Caco-2 (cell line): ENCODE measurements around the gene RPRM. TPM values are rescaled to one million over a fixed set of nuclear protein-coding genes. Genes with fewer than 3 reads are reported as not detected.

Experiments
- Bru-seq: library from RNA; stranded (reverse); fragments of 400-500 nt; gene quantifications from one replicate; lab custom pipeline; 2021; lab: Mats Ljungman, UMichigan
- BruChase-seq, 2 experiments: library from RNA; stranded (reverse); fragments of 400-500 nt; gene quantifications; one replicate each; lab custom pipeline; 2021; lab: Mats Ljungman, UMichigan
- BruUV-seq: library from RNA; stranded (reverse); fragments of 400-500 nt; replicated peaks from 2 replicates; lab custom pipeline; 2021; lab: Mats Ljungman, UMichigan
- CTCF ChIA-PET: fragments of 300-600 bp; sonication (Branson Sonifier 250); formaldehyde crosslinking; loops from one replicate; lab custom pipeline; 2022; ENCODE audit warnings: antibody characterized with exemption; lab: Charles Lee
- POLR2A ChIA-PET: fragments of 300-600 bp; sonication (Branson Sonifier 250); formaldehyde crosslinking; loops from one replicate; lab custom pipeline; 2022; ENCODE audit warnings: antibody characterized with exemption; lab: Charles Lee
- DNase-seq, 2 experiments: peaks; one replicate each; pipeline versions ENCODE4 v3.0.0 to v3.0.0-alpha.2; 2020 to 2022
- H3K27me3 ChIP-seq: replicated peaks from 2 replicates; pipeline ENCODE4 v1.6.0; 2011; ENCODE audit warnings: low read length; ENCODE audit not compliant: control insufficient read depth, insufficient read depth
- H3K36me3 ChIP-seq: 2 replicates; pipeline ENCODE4 v1.5.1; 2011; ENCODE audit warnings: low read length; ENCODE audit not compliant: control insufficient read depth, insufficient read depth
- H3K4me1 ChIP-seq: fragments of 250-450 bp; sonication (Bioruptor Pico); 2 replicates; pipeline ENCODE4 v1.5.1; 2020; ENCODE audit warnings: mild to moderate bottlenecking
- H3K4me3 ChIP-seq: 2 replicates; pipeline ENCODE4 v1.5.1; 2011; ENCODE audit warnings: low read depth, mild to moderate bottlenecking, control low read depth, low read length
- H3K9me3 ChIP-seq: fragments of 250-450 bp; sonication (Bioruptor Pico); 2 replicates; pipeline ENCODE4 v1.5.1; 2020; ENCODE audit warnings: mild to moderate bottlenecking, moderate library complexity
- H3K27ac Mint-ChIP-seq: one replicate; pipeline ENCODE4 v1.8.0; 2022; ENCODE audit warnings: mixed read lengths; ENCODE audit not compliant: unreplicated experiment
- H3K27me3 Mint-ChIP-seq: one replicate; pipeline ENCODE4 v1.8.0; 2022; ENCODE audit warnings: mixed read lengths; ENCODE audit not compliant: insufficient read depth, unreplicated experiment
- H3K36me3 Mint-ChIP-seq: one replicate; pipeline ENCODE4 v1.8.0; 2022; ENCODE audit warnings: mild to moderate bottlenecking, mixed read lengths; ENCODE audit not compliant: insufficient read depth, unreplicated experiment
- H3K4me1 Mint-ChIP-seq: one replicate; pipeline ENCODE4 v1.8.0; 2022; ENCODE audit warnings: low read depth, mixed read lengths; ENCODE audit not compliant: unreplicated experiment
- H3K4me3 Mint-ChIP-seq: one replicate; pipeline ENCODE4 v1.8.0; 2022; ENCODE audit warnings: mild to moderate bottlenecking, moderate library complexity, mixed read lengths; ENCODE audit not compliant: unreplicated experiment
- H3K9me3 Mint-ChIP-seq: one replicate; pipeline ENCODE4 v1.8.0; 2022; ENCODE audit warnings: mixed read lengths; ENCODE audit not compliant: unreplicated experiment
- CTCF ChIP-seq, 2 experiments: fragments of 200-600 bp in 1 of 2; IDR thresholded peaks; 1 replicate in 1 of 2; 2 replicates in 1 of 2; pipeline versions ENCODE4 v1.5.1 to v1.8.0; 2011 to 2022; ENCODE audit warnings: antibody characterized with exemption in 1 of 2, control low read depth in 1 of 2, inconsistent platforms in 1 of 2, low read depth in 1 of 2, low read length in 1 of 2, mild to moderate bottlenecking in 1 of 2, moderate library complexity in 1 of 2; ENCODE audit not compliant: insufficient read depth in 1 of 2, severe bottlenecking in 1 of 2, unreplicated experiment in 1 of 2
- intact Hi-C: fragments of 100-400 bp; cut with micrococcal nuclease; formaldehyde crosslinking; loops from one replicate; pipeline ENCODE4 v1.10.0; 2022; ENCODE audit not compliant: unreplicated experiment
- long read RNA-seq: library from polyadenylated mRNA; stranded (forward); transcript quantifications from one replicate; pipeline ENCODE4 v2.0.0, GENCODE V29; 2022
- total RNA-seq: library from RNA; stranded (reverse); gene quantifications from 2 replicates; pipeline ENCODE4 v1.2.3, GENCODE V29; 2022

RPRM gene
- total RNA-seq (not detected in 2 replicates), Bru-seq, nascent RNA (not detected), BruChase-seq, experiment 1, labeled RNA remaining after a 2-hour chase (not detected), BruChase-seq, experiment 2, labeled RNA remaining after a 6-hour chase (not detected)
- long read RNA-seq, result 0 reads

- peak; percentile 51 to 68 for TF ChIP-seq CTCF (IDR thresholded peaks at IDR 0.05; ENCODE audit: insufficient read depth in 1 of 2, low read depth in 1 of 2, low read length in 1 of 2, severe bottlenecking in 1 of 2, unreplicated experiment in 1 of 2)
- intact Hi-C loops, result loop anchor here (1.0 to 10.0 kb wide), 3 partner anchors 134 to 554 kb away; no protein-coding TSS in a partner anchor
- Histone ChIP-seq H3K4me1 (no peaks in the 10 kb centered on the region), H3K27me3 (no peaks in the 10 kb centered on the region), H3K9me3 (no peaks in the 10 kb centered on the region), H3K4me3 (no peak within 1 kb of the TSS), H3K36me3 (no peaks in the 10 kb centered on the region)
- Mint-ChIP-seq H3K27me3 (peaks cover 7% of the 10 kb centered on the region), H3K4me1 (peaks cover 6% of the 10 kb centered on the region), H3K9me3 (no peaks in the 10 kb centered on the region), H3K4me3 (peak within 1 kb of the TSS; percentile 61), H3K36me3 (no peaks in the 10 kb centered on the region), H3K27ac (no peak within 1 kb of the TSS)
- ChIA-PET POLR2A (no interaction called here), CTCF (no interaction called here)
- BruUV-seq, result no TSS peak
- peak; percentile 51 to 67 for DNase-seq
Observed at GRCh38 chr2:153478289-153479261, at the start of gene RPRM. RPRM (minus strand) TSS chr2:153478762; CDS start chr2:153478565, 197 bp downstream.

DNA sequence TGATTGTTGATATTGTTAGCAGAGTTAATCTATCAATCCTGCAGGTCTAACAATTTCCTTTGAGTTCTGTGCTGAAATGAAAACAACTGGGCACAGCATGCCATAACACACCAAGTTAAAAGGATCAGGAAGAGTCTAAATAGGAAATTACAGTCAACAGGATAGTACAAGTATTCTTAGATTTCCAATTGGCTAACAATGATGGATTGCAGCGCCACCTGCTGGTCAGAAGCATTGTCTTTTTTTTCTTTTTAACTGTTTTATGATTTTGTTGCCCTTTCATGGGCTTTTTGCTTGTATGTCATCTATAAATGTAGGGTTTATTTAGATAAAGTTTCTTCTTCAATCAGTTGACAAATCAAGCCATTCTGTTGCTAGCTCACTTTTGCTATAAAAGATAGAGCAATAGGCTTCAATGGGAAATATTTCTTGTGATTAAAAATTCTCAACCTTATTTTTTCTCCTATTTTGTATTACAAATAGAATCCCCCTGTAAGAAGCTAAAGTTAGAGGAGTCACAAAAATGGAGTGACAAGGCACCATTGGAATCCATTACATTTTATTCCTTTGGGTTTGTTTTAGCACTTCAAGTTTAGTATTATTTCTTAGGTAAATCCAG lies 40.8 kb upstream of the RPRM start:
- intact Hi-C loops, result loop anchor here (1.0 to 5.0 kb wide), 4 partner anchors 592 to 858 kb away; no protein-coding TSS in a partner anchor
- H3K27me3 ChIP-seq, result no peaks in the 10 kb centered on the region
- Mint-ChIP-seq H3K36me3 (no peaks in the 10 kb centered on the region), H3K9me3 (no peaks in the 10 kb centered on the region), H3K4me3 (no peak overlapping the region), H3K4me1 (no peaks in the 10 kb centered on the region), H3K27ac (no peak overlapping the region), H3K27me3 (peaks cover 5% of the 10 kb centered on the region)
- POLR2A ChIA-PET, result no interaction called here
- H3K4me1 ChIP-seq, result no peaks in the 10 kb centered on the region
- peak in 1 of 2 experiments; percentile 55 for DNase-seq
- no peaks in the 10 kb centered on the region for H3K9me3 ChIP-seq
- no TSS peak for BruUV-seq
- no peak overlapping the region for H3K4me3 ChIP-seq
- TF ChIP-seq CTCF (IDR thresholded peaks at IDR 0.05; ENCODE audit: insufficient read depth in 1 of 2, low read depth in 1 of 2, low read length in 1 of 2, severe bottlenecking in 1 of 2, unreplicated experiment in 1 of 2), result peak; percentile 66 to 79
- CTCF ChIA-PET, result interaction anchor here (0.6 kb wide), 1 partner anchor 395 kb away, joined by 3 read pairs; no protein-coding TSS in a partner anchor
- no peaks in the 10 kb centered on the region for H3K36me3 ChIP-seq

- TF ChIP-seq CTCF (IDR thresholded peaks at IDR 0.05; ENCODE audit: insufficient read depth in 1 of 2, low read depth in 1 of 2, low read length in 1 of 2, severe bottlenecking in 1 of 2, unreplicated experiment in 1 of 2), result no peak
- Mint-ChIP-seq H3K4me1 (no peaks in the 10 kb centered on the region), H3K9me3 (no peaks in the 10 kb centered on the region), H3K36me3 (no peaks in the 10 kb centered on the region), H3K27me3 (peaks cover 10% of the 10 kb centered on the region), H3K27ac (no peak overlapping the region), H3K4me3 (no peak overlapping the region)
- POLR2A ChIA-PET, result no interaction called here
- intact Hi-C loops, result no loop called here
- Histone ChIP-seq H3K4me3 (no peak overlapping the region), H3K9me3 (no peaks in the 10 kb centered on the region; the same call in 1 of the 2 replicates), H3K27me3 (no peaks in the 10 kb centered on the region), H3K4me1 (no peaks in the 10 kb centered on the region), H3K36me3 (no peaks in the 10 kb centered on the region)
- CTCF ChIA-PET, result no interaction called here
- no TSS peak for BruUV-seq
- DNase-seq, result no peak
Observed at GRCh38 chr2:153512331-153512730, 33.8 kb upstream of the RPRM start.
